Osteoblast (primary cell): ENCODE results near the gene MTOR. TPM values are rescaled to one million over a fixed set of nuclear protein-coding genes. Genes with fewer than 3 reads are reported as not detected.
A peak's percentile ranks its signal among the peaks of the same experiment; 100 is the strongest.
"Not testable (repeated sequence)": the region's sequence is repeated elsewhere in the genome, so short reads cannot be mapped to it uniquely, and the experiment has no call there.

Experiments
- DNase-seq: peaks from one replicate; pipeline ENCODE4 v3.0.0; 2011; ENCODE audit warnings: low spot score, mixed read lengths; ENCODE audit not compliant: insufficient read length; ENCODE audit errors: missing footprints
- H2AFZ ChIP-seq: 2 replicates; pipeline ENCODE4 v1.6.0; 2011; ENCODE audit warnings: mild to moderate bottlenecking, low read length
- H3K27ac ChIP-seq: 2 replicates; pipeline ENCODE4 v1.5.1; 2011; ENCODE audit warnings: mild to moderate bottlenecking, low read depth, low read length, moderate library complexity
- H3K27me3 ChIP-seq: 2 replicates; pipeline ENCODE4 v1.6.0; 2012; ENCODE audit warnings: mild to moderate bottlenecking, control low read depth, inconsistent platforms, low read length, moderate library complexity; ENCODE audit not compliant: insufficient read depth
- H3K36me3 ChIP-seq: 2 replicates; pipeline ENCODE4 v1.5.1; 2011; ENCODE audit warnings: mild to moderate bottlenecking, low read length, control low read depth, moderate library complexity; ENCODE audit not compliant: insufficient read depth
- H3K4me1 ChIP-seq: 2 replicates; pipeline ENCODE4 v1.5.1; 2011; ENCODE audit warnings: mild to moderate bottlenecking, low read length, control low read depth, moderate library complexity; ENCODE audit not compliant: insufficient read depth
- H3K4me2 ChIP-seq: 2 replicates; pipeline ENCODE4 v1.6.0; 2011; ENCODE audit warnings: mild to moderate bottlenecking, low read length; ENCODE audit not compliant: insufficient read depth
- H3K4me3 ChIP-seq: fragments of 200-600 bp; sonication (generic); 3 replicates; pipeline ENCODE4 v1.5.1; 2012; ENCODE audit warnings: mild to moderate bottlenecking, low read length, inconsistent platforms; ENCODE audit not compliant: insufficient read depth
- H3K79me2 ChIP-seq: 2 replicates; pipeline ENCODE4 v1.6.0; 2012; ENCODE audit warnings: mild to moderate bottlenecking, low read length, control low read depth, inconsistent platforms; ENCODE audit not compliant: insufficient read depth
- H3K9me3 ChIP-seq: 2 replicates; pipeline ENCODE4 v1.5.1; 2011; ENCODE audit warnings: low read depth, low read length, control low read depth
- H4K20me1 ChIP-seq: 2 replicates; pipeline ENCODE4 v1.6.0; 2012; ENCODE audit warnings: mild to moderate bottlenecking, low read length, control low read depth; ENCODE audit not compliant: insufficient read depth
- total RNA-seq: library from RNA; depleted of rRNA; stranded (reverse); fragments of >200 nt; gene quantifications from 2 replicates; pipeline ENCODE4 v1.2.3, GENCODE V29; 2012
- TF ChIP-seq, protein P1 (sequence below): IDR thresholded peaks from 2 replicates; pipeline ENCODE4 v1.5.1; 2011; ENCODE audit warnings: mild to moderate bottlenecking, low read depth, low read length, moderate library complexity; ENCODE audit errors: extremely low read depth

The MTOR gene
- total RNA-seq, 1 donor, result 34.0 TPM

GRCh38 chr1:11105586-11105985 lies 156.8 kb downstream of the MTOR start:
- TF ChIP-seq, protein P1, sequence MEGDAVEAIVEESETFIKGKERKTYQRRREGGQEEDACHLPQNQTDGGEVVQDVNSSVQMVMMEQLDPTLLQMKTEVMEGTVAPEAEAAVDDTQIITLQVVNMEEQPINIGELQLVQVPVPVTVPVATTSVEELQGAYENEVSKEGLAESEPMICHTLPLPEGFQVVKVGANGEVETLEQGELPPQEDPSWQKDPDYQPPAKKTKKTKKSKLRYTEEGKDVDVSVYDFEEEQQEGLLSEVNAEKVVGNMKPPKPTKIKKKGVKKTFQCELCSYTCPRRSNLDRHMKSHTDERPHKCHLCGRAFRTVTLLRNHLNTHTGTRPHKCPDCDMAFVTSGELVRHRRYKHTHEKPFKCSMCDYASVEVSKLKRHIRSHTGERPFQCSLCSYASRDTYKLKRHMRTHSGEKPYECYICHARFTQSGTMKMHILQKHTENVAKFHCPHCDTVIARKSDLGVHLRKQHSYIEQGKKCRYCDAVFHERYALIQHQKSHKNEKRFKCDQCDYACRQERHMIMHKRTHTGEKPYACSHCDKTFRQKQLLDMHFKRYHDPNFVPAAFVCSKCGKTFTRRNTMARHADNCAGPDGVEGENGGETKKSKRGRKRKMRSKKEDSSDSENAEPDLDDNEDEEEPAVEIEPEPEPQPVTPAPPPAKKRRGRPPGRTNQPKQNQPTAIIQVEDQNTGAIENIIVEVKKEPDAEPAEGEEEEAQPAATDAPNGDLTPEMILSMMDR, result no peak
- Histone ChIP-seq H3K4me3 (no peak overlapping the region), H3K79me2 (no peaks in the 10 kb centered on the region), H3K27me3 (no peaks in the 10 kb centered on the region), H3K4me2 (no peak overlapping the region), H3K36me3 (peaks cover 29% of the 10 kb centered on the region), H4K20me1 (no peaks in the 10 kb centered on the region), H2AFZ (no peak overlapping the region), H3K4me1 (no peaks in the 10 kb centered on the region), H3K27ac (no peak overlapping the region), H3K9me3 (no peaks in the 10 kb centered on the region)
- DNase-seq, result no peak

GRCh38 chr1:11101347-11101746 lies 161.0 kb downstream of the MTOR start:
- no peak overlapping the region for H3K27ac ChIP-seq
- no peaks in the 10 kb centered on the region for H3K9me3 ChIP-seq
- H3K27me3 ChIP-seq, result no peaks in the 10 kb centered on the region
- TF ChIP-seq, protein P1, result no peak
- peaks cover 15% of the 10 kb centered on the region for H3K4me1 ChIP-seq
- H3K36me3 ChIP-seq, result peaks cover 9% of the 10 kb centered on the region
- no peaks in the 10 kb centered on the region for H4K20me1 ChIP-seq
- H3K79me2 ChIP-seq, result peaks cover 19% of the 10 kb centered on the region
- no peak overlapping the region for H3K4me2 ChIP-seq
- H3K4me3 ChIP-seq, result no peak overlapping the region
- DNase-seq, result no peak
- H2AFZ ChIP-seq, result no peak overlapping the region

GRCh38 chr1:11100806-11101205 lies 161.5 kb downstream of the MTOR start:
- H3K27ac ChIP-seq, H3K27me3 ChIP-seq, H2AFZ ChIP-seq, H3K9me3 ChIP-seq, H4K20me1 ChIP-seq, DNase-seq, H3K4me3 ChIP-seq, H3K4me2 ChIP-seq: not testable (repeated sequence)
- Histone ChIP-seq H3K79me2 (peaks cover 19% of the 10 kb centered on the region), H3K36me3 (peaks cover 15% of the 10 kb centered on the region), H3K4me1 (peaks cover 15% of the 10 kb centered on the region)

DNA sequence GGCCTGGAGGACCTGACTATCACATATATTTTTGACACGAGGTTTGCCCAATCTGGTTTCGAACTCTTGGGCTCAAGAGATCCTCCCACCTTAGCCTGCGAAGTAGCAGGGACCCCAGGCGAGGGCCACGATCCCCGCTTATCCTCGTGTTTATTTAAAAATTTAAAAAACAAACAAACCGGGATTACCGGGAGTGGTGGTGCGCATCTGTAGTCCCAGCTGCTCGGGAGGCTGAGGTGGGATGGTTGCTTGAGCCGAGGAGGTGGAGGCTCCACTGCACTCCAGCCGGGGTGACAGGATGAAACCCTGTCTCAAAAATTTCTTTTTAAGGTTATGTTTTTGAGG lies 162.2 kb downstream of the MTOR start:
- Histone ChIP-seq H3K4me1 (peaks cover 15% of the 10 kb centered on the region), H3K4me2 (peak overlapping the region; percentile 79), H2AFZ (peak overlapping the region; percentile 94), H3K27ac (peak overlapping the region; percentile 74), H4K20me1 (no peaks in the 10 kb centered on the region), H3K4me3 (peak overlapping the region; percentile 98), H3K9me3 (no peaks in the 10 kb centered on the region), H3K36me3 (peaks cover 19% of the 10 kb centered on the region), H3K79me2 (peaks cover 19% of the 10 kb centered on the region), H3K27me3 (no peaks in the 10 kb centered on the region)
- no peak for DNase-seq
- TF ChIP-seq, protein P1, result no peak
